Measurements from ENCODE around the gene MCOLN3.

DNA sequence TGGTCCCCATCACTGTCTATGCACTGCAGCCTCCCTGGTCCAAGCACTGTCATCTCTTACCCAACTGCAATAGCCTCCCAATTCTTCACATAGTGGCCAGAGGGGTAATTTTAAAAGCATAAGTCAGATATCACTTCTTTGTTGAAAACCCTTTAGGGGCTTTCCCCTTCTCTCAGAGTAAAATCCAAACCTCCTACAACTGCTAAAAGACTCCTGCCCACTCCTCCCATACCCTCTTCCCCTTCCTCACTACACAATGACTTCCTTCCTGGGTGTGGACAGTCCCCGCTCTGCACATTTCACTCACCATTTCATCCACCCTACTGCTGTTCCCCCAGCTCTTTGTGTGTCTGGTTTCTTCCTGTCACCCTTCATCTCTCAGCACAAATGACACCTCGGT is 59.7 kb downstream of the MCOLN3 start:
- TF ChIP-seq, protein P1, sequence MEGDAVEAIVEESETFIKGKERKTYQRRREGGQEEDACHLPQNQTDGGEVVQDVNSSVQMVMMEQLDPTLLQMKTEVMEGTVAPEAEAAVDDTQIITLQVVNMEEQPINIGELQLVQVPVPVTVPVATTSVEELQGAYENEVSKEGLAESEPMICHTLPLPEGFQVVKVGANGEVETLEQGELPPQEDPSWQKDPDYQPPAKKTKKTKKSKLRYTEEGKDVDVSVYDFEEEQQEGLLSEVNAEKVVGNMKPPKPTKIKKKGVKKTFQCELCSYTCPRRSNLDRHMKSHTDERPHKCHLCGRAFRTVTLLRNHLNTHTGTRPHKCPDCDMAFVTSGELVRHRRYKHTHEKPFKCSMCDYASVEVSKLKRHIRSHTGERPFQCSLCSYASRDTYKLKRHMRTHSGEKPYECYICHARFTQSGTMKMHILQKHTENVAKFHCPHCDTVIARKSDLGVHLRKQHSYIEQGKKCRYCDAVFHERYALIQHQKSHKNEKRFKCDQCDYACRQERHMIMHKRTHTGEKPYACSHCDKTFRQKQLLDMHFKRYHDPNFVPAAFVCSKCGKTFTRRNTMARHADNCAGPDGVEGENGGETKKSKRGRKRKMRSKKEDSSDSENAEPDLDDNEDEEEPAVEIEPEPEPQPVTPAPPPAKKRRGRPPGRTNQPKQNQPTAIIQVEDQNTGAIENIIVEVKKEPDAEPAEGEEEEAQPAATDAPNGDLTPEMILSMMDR (conservative IDR thresholded peaks at IDR 0.05), result no peak
- no peak for TF ChIP-seq ZFX (IDR thresholded peaks at IDR 0.05)

Measured in C4-2B (cell line).